ENCODE measurements around the gene SEC31B. TPM values are rescaled to one million over a fixed set of nuclear protein-coding genes. Genes with fewer than 3 reads are reported as not detected.

Gene SEC31B
- polyA plus RNA-seq, 1 donor (not counting 4 experiments of a cell fraction or from before 2014, with no cell fraction given): 4.9 TPM

GRCh38 chr10:100485366-100485765, 34.3 kb downstream of the SEC31B start:
- FAIRE-seq: no peak
- peaks cover 3 to 7% of the 10 kb centered on the region in 2 experiments for H3K36me3 ChIP-seq (ENCODE audit: control insufficient read depth in 2 of 2, extremely low read depth in 1 of 2, insufficient read depth in 2 of 2, low read length in 2 of 2)
- TF ChIP-seq CTCF (optimal IDR thresholded peaks at IDR 0.05 in 1 of 3, IDR thresholded peaks at IDR 0.05 in 1 of 3, conservative IDR thresholded peaks at IDR 0.05 in 1 of 3; ENCODE audit: extremely low read depth in 1 of 3, insufficient read depth in 2 of 3, low read length in 3 of 3) (no peak), EZH2 (IDR thresholded peaks at IDR 0.05; ENCODE audit: low read length) (no peak)
- no peak for DNase-seq (ENCODE audit: low read depth, low spot score)
- no peaks in the 10 kb centered on the region for H3K79me2 ChIP-seq (ENCODE audit: control insufficient read depth, insufficient read depth, low read length)
- no peak overlapping the region for H3K27ac ChIP-seq (ENCODE audit: control insufficient read depth, insufficient read depth, low read length)
- peaks cover 20% of the 10 kb centered on the region for H3K27me3 ChIP-seq (ENCODE audit: control insufficient read depth, extremely low read depth, insufficient read depth, low read length)
- dilution Hi-C loops (cut with MboI; ENCODE audit: extremely low pct_ligation_motif_present, low sequenced_read_pairs): no loop called here
- H3K4me3 ChIP-seq (ENCODE audit: control insufficient read depth in 2 of 3, extremely low read depth in 1 of 3, insufficient read depth in 2 of 3, low read depth in 1 of 3, low read length in 3 of 3): no peak overlapping the region
- no peak overlapping the region for H3K4me2 ChIP-seq (ENCODE audit: control insufficient read depth, extremely low read depth, insufficient read depth, low read depth, low read length)
- H3K4me1 ChIP-seq (ENCODE audit: control insufficient read depth, extremely low read depth, insufficient read depth, low read length): peaks cover 10% of the 10 kb centered on the region
- no peak overlapping the region for H2AFZ ChIP-seq (ENCODE audit: control insufficient read depth, low read length)
- no peak overlapping the region for H3K9ac ChIP-seq (ENCODE audit: control insufficient read depth, extremely low read depth, insufficient read depth, low read length)
- peaks cover 3% of the 10 kb centered on the region for H4K20me1 ChIP-seq (ENCODE audit: control insufficient read depth, extremely low read depth, insufficient read depth, low read length)
- no peaks in the 10 kb centered on the region for H3K9me3 ChIP-seq (ENCODE audit: control insufficient read depth, low read depth, low read length)
- no peaks in the 10 kb centered on the region for H3K9me1 ChIP-seq (ENCODE audit: control insufficient read depth, extremely low read depth, insufficient read depth, low read length)

GRCh38 chr10:100483876-100484666, 35.6 kb downstream of the SEC31B start:
- H3K27me3 ChIP-seq (ENCODE audit: control insufficient read depth, extremely low read depth, insufficient read depth, low read length): peaks cover 31% of the 10 kb centered on the region

More at GRCh38 chr10:100483876-100484666, 35.6 kb downstream of the SEC31B start:
- TF ChIP-seq EZH2 (IDR thresholded peaks at IDR 0.05; ENCODE audit: low read length) (no peak), CTCF (optimal IDR thresholded peaks at IDR 0.05 in 1 of 3, IDR thresholded peaks at IDR 0.05 in 1 of 3, conservative IDR thresholded peaks at IDR 0.05 in 1 of 3; ENCODE audit: extremely low read depth in 1 of 3, insufficient read depth in 2 of 3, low read length in 3 of 3) (no peak)
- H3K36me3 ChIP-seq (ENCODE audit: control insufficient read depth in 2 of 2, extremely low read depth in 1 of 2, insufficient read depth in 2 of 2, low read length in 2 of 2): peaks cover 3 to 7% of the 10 kb centered on the region in 2 experiments
- H3K27ac ChIP-seq (ENCODE audit: control insufficient read depth, insufficient read depth, low read length): no peak overlapping the region
- peaks cover 3% of the 10 kb centered on the region for H4K20me1 ChIP-seq (ENCODE audit: control insufficient read depth, extremely low read depth, insufficient read depth, low read length)
- no peak overlapping the region for H2AFZ ChIP-seq (ENCODE audit: control insufficient read depth, low read length)
- no peak overlapping the region for H3K9ac ChIP-seq (ENCODE audit: control insufficient read depth, extremely low read depth, insufficient read depth, low read length)
- DNase-seq (ENCODE audit: low read depth, low spot score): no peak
- no peaks in the 10 kb centered on the region for H3K9me3 ChIP-seq (ENCODE audit: control insufficient read depth, low read depth, low read length)
- no peak overlapping the region for H3K4me2 ChIP-seq (ENCODE audit: control insufficient read depth, extremely low read depth, insufficient read depth, low read depth, low read length)
- peaks cover 10% of the 10 kb centered on the region for H3K4me1 ChIP-seq (ENCODE audit: control insufficient read depth, extremely low read depth, insufficient read depth, low read length)
- H3K79me2 ChIP-seq (ENCODE audit: control insufficient read depth, insufficient read depth, low read length): no peaks in the 10 kb centered on the region
- no peak overlapping the region for H3K4me3 ChIP-seq (ENCODE audit: control insufficient read depth in 2 of 3, extremely low read depth in 1 of 3, insufficient read depth in 2 of 3, low read depth in 1 of 3, low read length in 3 of 3)
- FAIRE-seq: no peak
- dilution Hi-C loops (cut with MboI; ENCODE audit: extremely low pct_ligation_motif_present, low sequenced_read_pairs): no loop called here
- H3K9me1 ChIP-seq (ENCODE audit: control insufficient read depth, extremely low read depth, insufficient read depth, low read length): no peaks in the 10 kb centered on the region
